SIG-M5 treated with dmso at 0.1 percent for 504 hours (cell line): ENCODE data around the gene GGTLC3.
"Not testable (repeated sequence)": the region's sequence is repeated elsewhere in the genome, so short reads cannot be mapped to it uniquely, and the experiment has no call there.

Experiments
- DNase-seq: peaks from one replicate; lab custom pipeline; 2025; ENCODE audit not compliant: unreplicated experiment; lab: John Stamatoyannopoulos, UW

Gene GGTLC3

DNA sequence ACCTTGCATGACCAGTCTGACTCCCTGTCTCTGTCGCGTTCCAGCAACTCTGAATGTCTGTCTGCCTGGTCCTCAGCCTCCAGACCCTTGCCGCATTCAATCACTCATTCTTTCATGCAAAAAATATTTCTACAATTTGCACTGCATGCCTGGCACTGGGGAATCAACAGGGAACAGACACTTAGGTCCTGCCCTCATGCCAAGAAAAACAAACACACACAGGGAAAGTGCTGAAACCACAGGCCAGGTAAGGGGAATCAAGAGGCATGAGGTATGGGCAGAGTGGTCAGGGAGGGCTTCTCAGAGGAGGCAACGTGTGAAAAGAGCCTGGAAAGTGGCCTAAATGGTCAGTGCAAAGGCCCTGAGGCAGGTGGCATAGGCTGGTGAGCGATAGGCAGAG, at the start of gene GGTLC3:
Gene GGTLC3, minus strand, starts transcription at position 101 of the 400 bp plus-strand sequence. CDS start 264 bp downstream, outside the sequence.
- not testable (repeated sequence) for DNase-seq

DNA sequence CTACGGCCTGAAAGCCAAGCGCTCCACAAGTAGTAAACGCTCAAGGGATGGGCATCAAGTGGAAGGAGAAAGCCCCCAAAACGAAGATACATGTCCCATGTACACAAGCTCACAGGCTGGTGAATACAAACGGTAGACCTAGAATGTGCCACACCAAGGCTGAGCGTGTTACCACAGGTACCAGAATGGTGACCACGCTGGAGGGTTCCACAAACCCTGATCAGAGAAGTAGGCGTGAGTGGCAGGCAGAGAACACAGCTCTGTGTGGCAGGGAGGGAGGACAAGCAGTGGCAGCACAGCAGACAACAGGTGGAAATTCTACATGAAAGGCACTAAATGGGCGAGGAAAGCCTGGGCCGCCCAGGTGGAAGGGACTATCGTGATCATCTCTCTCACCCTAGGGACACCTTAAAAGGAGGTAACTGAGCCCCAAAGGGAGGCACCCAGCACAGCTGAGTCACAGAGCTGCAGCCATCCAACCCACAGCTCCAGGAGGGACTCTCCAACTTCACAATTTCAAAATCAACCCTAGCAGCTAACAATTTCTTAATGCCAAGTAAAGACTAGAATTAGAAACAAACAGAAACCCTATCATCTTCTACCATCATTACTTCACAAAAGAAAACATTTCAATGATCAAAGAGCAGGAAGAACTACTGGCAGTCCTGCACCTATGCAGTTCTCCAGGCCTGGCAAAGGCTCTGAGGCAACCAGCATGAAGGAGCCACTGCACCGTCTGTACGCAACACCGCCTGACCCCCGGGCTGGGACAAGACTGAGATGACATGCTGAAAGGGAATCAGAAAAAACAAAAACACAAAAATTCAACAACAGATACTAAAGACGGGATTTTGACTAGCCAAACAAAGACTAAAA, 42.4 kb upstream of the GGTLC3 start:
- not testable (repeated sequence) for DNase-seq

DNA sequence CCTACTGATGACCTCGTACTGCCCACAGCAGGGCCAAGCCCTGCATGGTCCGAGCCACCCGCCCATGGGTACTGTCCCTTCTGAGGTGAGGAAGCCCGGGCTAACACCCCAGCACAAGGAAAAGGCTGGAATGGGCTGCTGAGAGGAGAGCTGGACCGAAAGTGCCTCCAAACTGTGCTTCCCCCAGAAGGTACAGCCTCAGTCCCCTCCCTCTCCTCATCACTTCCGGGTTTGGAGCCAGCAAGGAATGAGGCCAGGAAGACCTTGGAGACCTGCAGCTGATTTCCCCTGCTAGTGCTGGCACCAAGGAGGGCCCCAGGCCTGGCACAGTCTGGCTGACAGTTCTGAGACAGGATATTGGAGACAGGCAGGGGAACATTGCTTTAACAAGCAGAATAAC, 41.0 kb upstream of the GGTLC3 start:
- DNase-seq = not testable (repeated sequence)

DNA sequence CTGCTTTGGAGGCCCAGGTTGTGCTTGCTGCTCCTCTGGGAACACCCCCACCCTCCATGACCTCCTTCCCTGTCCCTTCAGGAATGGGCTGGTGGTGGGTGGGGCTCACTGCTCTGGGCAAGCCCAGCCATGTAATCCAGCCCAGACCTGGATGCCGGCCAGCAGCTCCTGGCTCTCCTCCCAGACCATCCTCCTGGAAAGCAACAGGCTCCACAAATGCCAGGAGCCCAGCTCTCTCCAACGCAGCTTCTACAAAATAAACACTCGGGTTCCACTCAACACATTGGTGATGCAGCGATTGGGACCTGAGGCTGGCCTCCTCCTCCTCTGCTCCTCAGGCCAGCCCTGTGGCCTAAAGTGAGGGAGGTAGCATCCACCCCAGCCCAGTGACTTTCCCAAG, 40.6 kb upstream of the GGTLC3 start:
- not testable (repeated sequence) for DNase-seq

DNA sequence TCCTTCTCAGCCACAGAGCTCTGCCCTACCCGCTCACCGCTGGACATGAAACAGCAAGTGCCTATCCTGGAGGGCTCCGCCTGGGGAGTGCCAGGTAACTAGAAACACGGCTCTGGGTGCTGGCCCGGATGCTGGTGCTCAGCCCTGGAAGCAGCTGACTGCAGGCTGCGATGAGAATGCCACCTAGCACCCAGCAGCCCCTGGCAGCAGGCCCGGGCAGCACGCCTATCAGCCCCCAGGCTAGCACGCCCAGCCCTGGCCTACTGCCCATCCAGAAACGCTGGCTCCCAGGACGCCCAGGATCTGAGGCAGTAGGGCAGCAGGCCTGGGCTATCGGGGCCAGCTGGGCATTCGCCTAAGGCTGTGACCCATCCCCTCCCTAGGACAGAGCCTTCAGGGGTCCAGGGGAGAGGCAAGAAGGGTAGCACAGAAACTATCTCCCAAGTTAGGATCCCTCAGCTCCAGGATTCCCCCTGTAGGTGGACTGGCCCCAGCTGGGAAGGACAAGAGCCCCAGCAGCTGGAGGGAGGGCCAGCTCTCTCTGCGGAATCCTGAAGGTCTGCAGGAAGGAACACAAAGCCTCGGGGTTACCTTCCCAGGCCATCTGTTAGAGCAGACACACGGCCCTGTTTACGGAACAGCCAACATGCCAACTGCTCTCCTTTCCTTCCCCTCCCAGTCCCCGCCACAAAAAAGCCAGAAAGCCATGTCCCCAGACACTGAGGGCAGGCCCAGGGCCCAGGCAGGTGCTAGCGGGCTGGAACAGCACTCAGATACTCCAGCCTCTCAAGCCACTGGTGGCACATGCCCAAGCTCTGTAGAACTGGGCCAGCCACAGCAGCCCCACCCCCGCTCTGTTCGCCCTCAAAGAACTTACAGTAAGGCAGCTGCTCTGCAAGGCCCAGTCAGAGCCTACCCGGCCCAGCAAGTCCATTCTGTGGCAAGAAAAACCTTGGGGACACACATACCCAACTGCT, 36.6 kb upstream of the GGTLC3 start:
- not testable (repeated sequence) for DNase-seq

DNA sequence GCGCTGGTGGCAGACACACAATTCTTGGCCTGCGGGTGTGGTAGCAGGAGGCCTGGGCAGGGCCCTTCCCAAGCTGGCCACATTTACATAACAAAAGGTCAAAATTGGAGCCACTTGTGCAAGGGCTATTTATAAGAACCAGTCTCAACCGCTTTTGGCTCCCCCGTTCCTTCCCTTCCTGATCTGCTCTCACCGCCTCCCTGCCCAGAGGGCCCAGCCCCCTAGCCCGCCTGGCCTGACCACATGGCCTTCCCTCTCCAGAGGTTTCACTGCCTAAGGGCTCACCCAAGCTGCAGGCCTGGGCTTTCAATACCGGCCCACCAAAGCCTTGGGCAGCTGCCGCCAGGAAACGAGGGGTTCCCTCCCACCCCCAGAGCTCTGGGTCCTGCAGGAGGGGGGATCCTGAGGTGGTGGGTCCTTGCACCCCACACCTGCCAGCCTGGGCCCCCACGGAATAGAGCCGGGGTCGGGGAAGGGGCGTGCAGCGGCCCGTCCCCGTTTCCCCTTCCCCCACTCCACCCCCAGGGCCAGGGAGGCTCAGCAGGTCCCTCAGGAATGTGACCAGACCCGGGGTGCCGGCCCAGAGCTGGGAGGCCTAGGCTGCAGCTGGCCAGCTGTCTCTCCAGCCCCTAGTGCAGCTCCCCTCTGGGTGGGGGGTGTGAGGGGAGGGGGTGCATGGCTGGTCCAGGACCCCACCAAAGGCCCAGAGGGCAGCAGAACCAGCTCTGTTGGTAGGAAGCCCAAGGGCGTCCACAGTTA, 35.1 kb upstream of the GGTLC3 start:
- DNase-seq = not testable (repeated sequence)

DNA sequence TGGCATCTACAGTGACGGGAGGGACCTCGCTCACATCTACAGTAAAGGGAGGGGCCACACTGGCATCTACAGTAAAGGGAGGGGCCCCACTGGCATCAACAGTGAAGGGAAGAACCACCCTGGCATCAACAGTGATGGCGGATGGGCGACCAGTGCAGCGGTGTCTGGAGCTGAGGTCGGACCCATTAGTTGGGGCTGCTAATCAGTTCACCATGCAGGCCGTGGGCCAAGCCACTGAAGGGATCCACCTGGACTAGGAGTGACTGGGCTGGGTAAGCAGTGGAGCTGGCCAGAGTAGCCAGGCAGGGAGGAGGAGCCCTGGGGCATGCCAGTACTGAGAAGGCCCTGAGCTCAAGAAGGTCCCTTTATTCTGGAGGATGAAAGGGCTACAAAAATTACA, 33.1 kb upstream of the GGTLC3 start:
- not testable (repeated sequence) for DNase-seq

DNA sequence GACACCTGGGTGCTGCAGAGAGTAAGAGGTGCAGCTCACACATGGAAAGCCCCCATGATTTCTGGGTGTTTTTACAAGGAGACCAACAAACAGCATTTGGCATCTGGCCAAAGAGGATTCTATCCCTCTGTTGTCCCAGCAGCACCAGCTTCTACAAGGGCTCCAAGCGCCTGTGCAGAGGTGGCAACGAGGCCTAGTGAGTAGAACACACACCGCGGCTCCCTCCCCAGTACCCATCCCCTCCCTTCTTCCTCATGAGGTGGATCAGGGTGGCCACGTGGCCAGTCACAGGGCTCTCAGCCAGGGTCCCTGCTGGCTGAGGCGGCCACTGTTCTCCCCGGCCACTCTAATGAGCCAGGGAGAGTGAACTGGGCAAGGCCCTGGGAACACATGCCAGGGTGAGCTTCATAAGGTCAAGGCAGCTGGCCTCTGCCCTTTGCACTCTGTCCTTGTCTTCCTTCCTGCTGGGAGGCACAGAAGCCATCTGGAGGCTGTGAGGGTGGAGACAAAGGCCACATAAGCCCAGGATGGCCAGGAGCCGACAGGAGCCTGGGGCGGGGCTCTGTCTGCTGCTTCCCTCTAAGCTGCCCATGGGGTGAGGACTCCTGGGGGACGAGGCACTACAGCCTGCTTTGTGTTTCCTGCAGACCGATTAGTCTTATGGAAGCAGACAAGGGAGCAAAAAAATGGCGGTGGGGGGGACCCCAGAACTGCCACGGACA, 31.7 kb upstream of the GGTLC3 start:
- DNase-seq = not testable (repeated sequence)

DNA sequence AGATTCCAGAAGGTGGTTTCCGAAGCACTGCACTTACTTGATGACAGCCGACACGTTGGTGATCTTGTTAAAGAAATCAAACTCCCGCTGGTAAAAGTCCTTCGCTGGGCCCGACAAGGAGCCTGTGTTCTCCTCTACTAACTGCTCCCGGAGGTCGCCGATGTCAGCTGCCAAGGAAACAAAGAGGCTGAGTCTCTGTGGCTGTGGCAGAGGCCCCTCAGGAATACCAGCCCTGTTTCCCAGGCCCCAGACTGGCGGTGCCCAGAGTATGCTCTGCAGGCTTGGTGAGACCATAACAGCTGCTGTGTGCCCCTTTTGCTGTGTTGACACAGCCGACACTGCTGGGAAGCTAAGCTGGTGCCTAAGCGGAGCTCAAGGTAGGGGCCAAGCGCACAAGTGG, 26.7 kb upstream of the GGTLC3 start:
- DNase-seq = not testable (repeated sequence)

DNA sequence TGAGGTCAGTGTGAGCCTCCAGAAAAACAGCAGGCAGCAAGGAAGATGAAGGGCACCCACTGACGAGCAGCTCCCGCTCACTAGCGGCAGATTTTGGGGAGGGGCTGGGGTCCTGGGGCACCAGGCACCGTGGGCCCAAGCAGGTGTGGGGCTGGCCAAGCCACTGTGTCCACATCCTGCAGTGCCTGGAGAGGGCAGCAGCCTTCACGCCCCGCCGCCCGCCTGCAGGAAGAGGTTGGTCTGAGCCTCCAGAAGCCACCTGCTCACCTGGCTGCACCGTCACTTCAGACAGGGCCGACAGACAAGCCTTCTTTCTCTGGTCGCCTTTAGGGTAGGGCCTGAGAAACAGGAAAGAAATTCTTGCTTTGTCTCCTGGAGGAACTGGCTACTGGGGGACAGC, 25.4 kb upstream of the GGTLC3 start:
- not testable (repeated sequence) for DNase-seq

DNA sequence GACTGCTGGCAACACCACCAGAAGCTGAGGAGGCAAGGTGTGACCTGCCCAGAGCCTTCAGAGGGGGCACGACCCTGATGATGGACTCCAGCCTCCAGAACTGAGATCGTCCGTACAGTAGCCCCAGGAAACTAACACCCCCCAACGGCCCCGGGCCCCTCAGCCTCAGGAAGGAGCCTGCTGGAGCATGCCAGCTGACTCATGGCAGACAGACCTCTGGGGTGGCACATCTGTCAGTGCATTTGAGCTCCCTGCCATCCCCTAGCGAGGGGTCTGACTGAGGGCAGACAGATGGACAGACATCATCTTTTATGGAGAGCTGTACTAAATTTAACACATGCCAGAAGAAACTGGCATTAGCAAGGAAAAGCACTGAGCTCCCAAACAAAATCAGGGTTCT, 22.0 kb upstream of the GGTLC3 start:
- not testable (repeated sequence) for DNase-seq

DNA sequence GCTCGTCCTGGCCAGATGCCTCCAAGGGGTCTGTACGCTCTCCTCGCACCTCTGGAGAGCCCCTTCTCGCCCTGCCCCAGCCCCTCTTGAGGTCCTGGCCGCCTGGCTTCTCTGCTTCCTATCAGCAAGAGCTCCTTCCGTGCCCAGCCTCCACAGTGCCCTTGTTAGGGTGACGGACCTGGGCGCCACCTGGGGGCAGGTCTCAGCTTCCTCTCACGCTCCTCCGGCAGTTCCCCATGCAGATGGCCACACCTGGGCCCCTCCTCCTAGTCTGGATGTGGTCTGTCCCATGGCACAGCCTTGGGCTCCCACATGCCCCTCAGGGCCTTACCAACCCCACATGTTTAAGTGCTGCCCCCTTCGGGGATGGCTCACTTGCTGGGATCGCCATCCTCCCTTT, 16.4 kb upstream of the GGTLC3 start:
- DNase-seq = not testable (repeated sequence)

DNA sequence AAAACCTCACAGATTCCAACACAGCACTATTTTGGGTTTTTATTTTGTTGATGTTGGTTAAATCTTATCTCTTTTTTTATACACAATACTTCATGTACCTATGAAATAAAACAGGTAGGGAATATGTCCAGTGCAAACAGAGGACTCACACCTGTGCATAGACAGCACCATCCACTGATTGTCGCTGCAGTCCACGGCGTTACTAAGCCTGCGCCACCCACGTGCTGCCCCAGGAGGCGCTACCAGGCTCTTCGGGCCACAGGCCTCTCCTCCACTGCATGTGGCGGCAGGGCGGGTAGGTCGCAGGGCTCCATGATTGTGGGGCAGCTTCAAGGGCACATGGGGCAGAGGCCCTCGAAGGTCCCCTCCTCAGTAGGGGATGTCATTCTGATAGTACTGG, 15.7 kb upstream of the GGTLC3 start:
- not testable (repeated sequence) for DNase-seq

DNA sequence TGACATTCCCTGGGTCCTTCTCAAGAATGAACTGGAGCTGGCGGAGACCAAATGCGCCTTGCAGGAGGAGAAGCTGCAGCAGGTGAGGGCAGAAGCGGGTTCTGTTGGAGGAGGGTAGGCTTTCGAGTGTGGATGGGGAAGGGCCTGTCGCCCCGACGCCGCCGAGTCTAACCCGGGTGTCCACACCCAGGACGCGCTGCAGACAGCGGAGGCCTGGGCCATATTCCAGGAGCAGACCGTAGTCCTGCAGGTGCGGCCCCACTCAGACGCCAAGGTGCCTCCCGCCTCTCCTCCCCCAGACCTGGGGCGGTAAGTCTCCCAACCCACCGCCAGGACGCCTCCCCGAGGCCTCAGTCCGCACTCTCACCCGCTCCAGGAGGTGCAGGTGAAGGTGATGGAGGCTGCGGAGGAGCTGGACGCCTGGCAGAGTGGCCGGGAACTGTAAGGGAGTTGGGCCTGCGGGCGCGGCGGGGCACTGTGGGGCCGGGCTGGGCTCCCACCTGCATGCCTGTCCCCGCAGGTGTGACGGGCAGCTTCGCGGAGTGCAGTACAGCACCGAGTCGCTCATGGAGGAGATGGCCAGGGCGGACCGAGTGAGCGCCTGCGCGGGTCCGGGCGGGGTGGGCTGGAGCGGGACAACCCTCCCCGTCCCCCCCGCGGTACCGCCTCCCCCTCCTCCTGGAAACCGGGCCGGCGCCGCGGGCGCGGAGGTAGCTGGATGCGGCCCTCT, 11.6 kb upstream of the GGTLC3 start:
- not testable (repeated sequence) for DNase-seq

DNA sequence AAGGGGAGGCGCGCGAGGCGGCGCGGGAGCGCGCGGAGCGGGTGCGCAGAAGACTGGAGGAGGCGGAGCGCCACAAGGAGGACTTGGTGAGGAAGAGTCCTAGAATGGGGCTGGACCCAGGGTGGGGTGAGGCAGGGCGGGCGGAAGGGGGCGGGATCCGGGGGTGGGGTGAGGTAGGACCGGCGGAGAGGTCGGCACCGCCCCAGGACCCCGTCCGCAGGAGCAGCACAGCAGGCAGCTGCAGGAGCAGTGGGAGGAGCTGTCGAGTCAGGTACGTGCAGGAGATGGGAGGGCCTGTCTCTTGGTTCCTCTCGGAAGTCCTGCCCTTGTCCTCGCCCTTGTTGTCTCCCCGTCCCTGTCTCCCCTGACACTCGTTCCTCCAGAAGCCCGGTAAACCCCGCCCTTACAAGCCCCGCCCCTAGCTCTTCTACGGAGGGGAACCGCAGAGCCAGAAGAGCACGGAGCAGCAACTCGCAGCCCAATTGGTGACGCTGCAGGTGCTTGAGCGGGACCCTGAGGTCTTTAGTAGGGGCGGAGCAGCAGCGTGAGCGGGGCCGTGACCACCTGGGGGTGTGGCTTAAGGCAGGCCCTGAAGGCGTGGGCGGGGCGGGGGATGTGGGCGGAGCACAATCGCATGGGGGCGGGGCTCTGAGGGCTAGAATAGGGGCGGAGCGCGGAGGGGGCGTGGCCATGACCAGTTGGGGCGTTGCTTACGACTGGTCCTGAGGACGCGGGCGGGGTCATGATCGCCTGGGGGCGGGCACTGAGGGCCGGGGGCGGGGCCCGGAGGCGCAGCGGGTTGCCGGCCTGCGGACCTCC, 10.8 kb upstream of the GGTLC3 start:
- DNase-seq = not testable (repeated sequence)

DNA sequence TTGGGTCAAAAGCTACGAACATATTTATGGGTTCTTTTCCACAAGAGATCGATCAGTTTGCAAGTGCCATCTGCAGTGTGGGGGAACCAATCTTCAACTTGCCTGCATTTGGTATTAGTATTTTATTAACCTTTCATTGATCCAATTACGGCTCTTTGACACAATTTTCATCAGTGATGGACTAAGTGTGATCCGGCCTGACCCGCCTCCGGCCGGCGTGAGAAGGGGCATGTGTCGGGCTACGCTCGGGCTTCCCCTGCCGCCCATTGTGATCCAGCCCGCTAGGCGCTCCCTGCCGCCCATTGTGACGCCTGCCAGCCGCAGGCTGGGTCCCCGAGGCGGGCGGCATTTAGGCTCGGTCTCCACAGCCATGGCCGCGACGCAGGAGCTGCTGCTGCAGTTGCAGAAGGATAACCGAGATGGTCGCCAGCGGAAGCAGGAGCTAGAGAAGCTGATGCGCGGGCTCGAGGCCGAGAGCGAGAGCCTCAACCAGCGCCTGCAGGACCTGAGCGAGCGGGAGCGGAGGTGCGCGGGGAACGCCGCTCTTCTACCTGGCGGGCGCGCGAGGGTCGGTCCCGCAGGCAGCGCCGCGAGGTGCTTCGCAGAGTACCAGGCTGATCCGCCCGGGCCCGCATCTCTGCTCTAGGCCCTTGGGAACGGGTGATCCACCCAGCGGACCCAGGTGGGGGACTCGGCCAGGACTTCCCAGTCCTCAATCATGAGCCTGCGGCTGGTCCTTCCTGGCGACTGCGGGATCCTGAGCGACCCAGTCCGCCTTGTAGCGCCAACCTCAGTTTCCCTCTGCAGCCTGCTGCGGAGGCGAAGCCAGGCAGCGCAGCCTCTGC, 10.0 kb upstream of the GGTLC3 start, which contains the start of gene TMEM191B:
Gene TMEM191B, plus strand, starts transcription at position 51 of the 845 bp plus-strand sequence. Its CDS starts 179 bp downstream, at position 230.
- DNase-seq = not testable (repeated sequence)

DNA sequence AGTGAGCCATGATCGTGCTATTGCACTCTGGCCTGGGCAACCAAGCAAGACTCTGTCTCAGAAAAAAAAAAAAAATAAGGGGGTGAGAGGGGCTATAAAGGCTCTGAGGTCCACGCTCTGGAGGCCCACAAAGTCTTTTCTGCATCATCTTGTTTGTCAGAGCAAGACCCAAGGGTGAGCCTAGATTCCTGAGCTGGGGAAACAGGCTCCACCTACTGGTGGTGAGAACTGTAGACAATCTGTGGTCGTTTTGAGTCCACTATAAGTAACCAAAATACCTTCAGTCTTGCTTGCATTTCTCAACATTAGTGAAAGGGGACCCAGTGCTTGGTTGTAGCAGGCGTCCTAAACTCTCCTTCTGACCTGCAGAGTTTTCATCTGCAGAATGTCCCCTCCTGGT, 5.4 kb upstream of the GGTLC3 start:
- DNase-seq = not testable (repeated sequence)
